Measurements from ENCODE around the gene PRKAG1.
A peak's percentile ranks its signal among the peaks of the same experiment; 100 is the strongest.

The PRKAG1 gene

GRCh38 chr12:48972213-48972951 lies 46.2 kb downstream of the PRKAG1 start:
- no peak for TF ChIP-seq CTCF (IDR thresholded peaks at IDR 0.05; ENCODE audit: low read depth, low read length, missing control alignments)
- H3K4me3 ChIP-seq (ENCODE audit: low read depth, low read length): no peak overlapping the region
- DNase-seq (ENCODE audit: low read depth): no peak

- peak overlapping the region; percentile 29; the same call in 1 of the 2 replicates for H3K4me3 ChIP-seq (ENCODE audit: low read depth, low read length)
- TF ChIP-seq CTCF (IDR thresholded peaks at IDR 0.05; ENCODE audit: low read depth, low read length, missing control alignments): no peak
- no peak for DNase-seq (ENCODE audit: low read depth)
Measured at GRCh38 chr12:48970702-48971334, 47.8 kb downstream of the PRKAG1 start.

GRCh38 chr12:48969833-48970701 lies 48.5 kb downstream of the PRKAG1 start:
- no peak for DNase-seq (ENCODE audit: low read depth)
- H3K4me3 ChIP-seq (ENCODE audit: low read depth, low read length): no peak overlapping the region; the same call in 1 of the 2 replicates
- peak; percentile 11 for TF ChIP-seq CTCF (IDR thresholded peaks at IDR 0.05; ENCODE audit: low read depth, low read length, missing control alignments)

GRCh38 chr12:48969160-48969771 lies 49.3 kb downstream of the PRKAG1 start:
- H3K4me3 ChIP-seq (ENCODE audit: low read depth, low read length): no peak overlapping the region
- no peak for DNase-seq (ENCODE audit: low read depth)
- no peak for TF ChIP-seq CTCF (IDR thresholded peaks at IDR 0.05; ENCODE audit: low read depth, low read length, missing control alignments)

- no peak for DNase-seq (ENCODE audit: low read depth)
- no peak for TF ChIP-seq CTCF (IDR thresholded peaks at IDR 0.05; ENCODE audit: low read depth, low read length, missing control alignments)
- no peak overlapping the region for H3K4me3 ChIP-seq (ENCODE audit: low read depth, low read length)
Measured at GRCh38 chr12:48968467-48968866, 50.1 kb downstream of the PRKAG1 start.

- no peak for DNase-seq (ENCODE audit: low read depth)
- H3K4me3 ChIP-seq (ENCODE audit: low read depth, low read length): no peak overlapping the region
- no peak for TF ChIP-seq CTCF (IDR thresholded peaks at IDR 0.05; ENCODE audit: low read depth, low read length, missing control alignments)
Measured at GRCh38 chr12:48967991-48968390, 50.6 kb downstream of the PRKAG1 start.
